Measurements from ENCODE around the gene CPNE7. TPM values are rescaled to one million over a fixed set of nuclear protein-coding genes. Genes with fewer than 3 reads are reported as not detected.

The CPNE7 gene
- total and polyA plus RNA-seq, 8 donors: 0.92 to 6.2 (median 1.8) TPM; not detected in 1

- no peak for DNase-seq
- Histone ChIP-seq H3K27ac (no peak overlapping the region), H3K27me3 (no peaks in the 10 kb centered on the region), H3K4me1 (peaks cover 0 to 30% (median 8%) of the 10 kb centered on the region in 4 donors), H3K4me3 (no peak overlapping the region), H3K9me3 (no peaks in the 10 kb centered on the region), H3K36me3 (no peaks in the 10 kb centered on the region)
- TF ChIP-seq POLR2A (IDR thresholded peaks at IDR 0.05) (no peak), EP300 (IDR thresholded peaks at IDR 0.05) (no peak), CTCF (IDR thresholded peaks at IDR 0.05) (no peak), POLR2AphosphoS5 (IDR thresholded peaks at IDR 0.05) (no peak)
- WGBS, 5 donors: 85 to 91% (median 90%) methylated on average over 22 to 26 of the region's 26 CpGs
- intact Hi-C loops (cut with DNase I; ENCODE audit: low total_unique reads): no loop called here
Measured at GRCh38 chr16:89588413-89589109, 13.0 kb downstream of the CPNE7 start.

GRCh38 chr16:89589241-89589926 is 13.8 kb downstream of the CPNE7 start:
- peaks cover 0 to 23% (median 6%) of the 10 kb centered on the region in 4 donors for H3K4me1 ChIP-seq

GRCh38 chr16:89593841-89594240 is 18.3 kb downstream of the CPNE7 start:
- no peaks in the 10 kb centered on the region for H3K4me1 ChIP-seq
- no peak overlapping the region for H3K27ac ChIP-seq
- intact Hi-C loops (cut with DNase I; ENCODE audit: low total_unique reads): no loop called here
- 65 to 75% (median 70%) methylated on average over 15 of the region's 15 CpGs for WGBS, 5 donors
- H3K27me3 ChIP-seq: no peaks in the 10 kb centered on the region
- TF ChIP-seq POLR2AphosphoS5 (IDR thresholded peaks at IDR 0.05) (no peak), EP300 (IDR thresholded peaks at IDR 0.05) (no peak), POLR2A (IDR thresholded peaks at IDR 0.05) (no peak), CTCF (IDR thresholded peaks at IDR 0.05) (no peak)
- H3K9me3 ChIP-seq: no peaks in the 10 kb centered on the region
- H3K36me3 ChIP-seq: no peaks in the 10 kb centered on the region
- H3K4me3 ChIP-seq: no peak overlapping the region
- no peak for DNase-seq

More at GRCh38 chr16:89589241-89589926, 13.8 kb downstream of the CPNE7 start:
- no peak overlapping the region for H3K27ac ChIP-seq
- H3K36me3 ChIP-seq: no peaks in the 10 kb centered on the region
- intact Hi-C loops (cut with DNase I; ENCODE audit: low total_unique reads): no loop called here
- 90 to 92% (median 91%) methylated on average over 19 to 21 of the region's 21 CpGs for WGBS, 5 donors
- DNase-seq: no peak
- no peaks in the 10 kb centered on the region for H3K27me3 ChIP-seq
- no peaks in the 10 kb centered on the region for H3K9me3 ChIP-seq
- TF ChIP-seq POLR2A (IDR thresholded peaks at IDR 0.05) (no peak), EP300 (IDR thresholded peaks at IDR 0.05) (no peak), POLR2AphosphoS5 (IDR thresholded peaks at IDR 0.05) (no peak), CTCF (IDR thresholded peaks at IDR 0.05) (no peak)
- H3K4me3 ChIP-seq: no peak overlapping the region

- DNase-seq: no peak
- H3K9me3 ChIP-seq: no peaks in the 10 kb centered on the region
- 89 to 96% (median 93%) methylated on average over 28 to 47 of the region's 47 CpGs for WGBS, 5 donors
- H3K27me3 ChIP-seq: no peaks in the 10 kb centered on the region
- no peaks in the 10 kb centered on the region for H3K36me3 ChIP-seq
- no peak for TF ChIP-seq POLR2A (IDR thresholded peaks at IDR 0.05)
- TF ChIP-seq CTCF (IDR thresholded peaks at IDR 0.05): no peak
- TF ChIP-seq EP300 (IDR thresholded peaks at IDR 0.05): no peak
- TF ChIP-seq POLR2AphosphoS5 (IDR thresholded peaks at IDR 0.05): no peak
- no peaks in the 10 kb centered on the region for H3K4me1 ChIP-seq
- H3K4me3 ChIP-seq: no peak overlapping the region
- intact Hi-C loops (cut with DNase I; ENCODE audit: low total_unique reads): no loop called here
- no peak overlapping the region for H3K27ac ChIP-seq
Measured at GRCh38 chr16:89595330-89596060, 19.9 kb downstream of the CPNE7 start.
